ENCODE results near the gene PRL. TPM values are rescaled to one million over a fixed set of nuclear protein-coding genes. Genes with fewer than 3 reads are reported as not detected.

Gene PRL
- total and polyA plus RNA-seq, 4 donors = 0.17 to 0.18 TPM; not detected in 2

- no peak for TF ChIP-seq CTCF (IDR thresholded peaks at IDR 0.05; ENCODE audit: control extremely low read depth, extremely low read depth)
- DNase-seq (no peak), ATAC-seq (ENCODE audit: insufficient read depth, low FRiP score) (no peak)
- Histone ChIP-seq H3K36me3 (ENCODE audit: control insufficient read depth in 4 of 4, insufficient read depth in 4 of 4, low read length in 4 of 4) (no peaks in the 10 kb centered on the region), H3K4me1 (ENCODE audit: control insufficient read depth in 5 of 5, insufficient read depth in 5 of 5, low read length in 5 of 5) (peaks cover 0 to 4% (median 0%) of the 10 kb centered on the region in 5 donors), H3K4me3 (no peak overlapping the region), H3K27ac (ENCODE audit: low read depth in 1 of 2, low read length in 1 of 2) (no peak overlapping the region), H3K9me3 (ENCODE audit: control insufficient read depth in 4 of 4, insufficient read depth in 3 of 4, low read length in 3 of 4) (peaks cover 0 to 2% (median 0%) of the 10 kb centered on the region in 4 donors), H3K27me3 (ENCODE audit: control insufficient read depth in 3 of 3, insufficient read depth in 3 of 3, low read length in 2 of 3) (no peaks in the 10 kb centered on the region), H3K9ac (ENCODE audit: insufficient read depth in 1 of 2, low read length in 2 of 2) (no peak overlapping the region)
- 0% methylated on average over 1 of the region's 1 CpG for WGBS, 2 donors
Observed at GRCh38 chr6:22240025-22240424, 56.8 kb downstream of the PRL start.

- H3K27ac ChIP-seq (ENCODE audit: low read depth in 1 of 2, low read length in 1 of 2) = no peak overlapping the region
- no peaks in the 10 kb centered on the region for H3K36me3 ChIP-seq (ENCODE audit: control insufficient read depth in 4 of 4, insufficient read depth in 4 of 4, low read length in 4 of 4)
- DNase-seq = no peak
- H3K9me3 ChIP-seq (ENCODE audit: control insufficient read depth in 4 of 4, insufficient read depth in 3 of 4, low read length in 3 of 4) = peaks cover 0 to 2% (median 0%) of the 10 kb centered on the region in 4 donors
- WGBS, 2 donors = 58 to 59% methylated on average over 4 of the region's 4 CpGs
- H3K4me1 ChIP-seq (ENCODE audit: control insufficient read depth in 5 of 5, insufficient read depth in 5 of 5, low read length in 5 of 5) = peaks cover 0 to 4% (median 0%) of the 10 kb centered on the region in 5 donors
- no peak overlapping the region for H3K4me3 ChIP-seq
- H3K9ac ChIP-seq (ENCODE audit: insufficient read depth in 1 of 2, low read length in 2 of 2) = no peak overlapping the region
- no peaks in the 10 kb centered on the region for H3K27me3 ChIP-seq (ENCODE audit: control insufficient read depth in 3 of 3, insufficient read depth in 3 of 3, low read length in 2 of 3)
- TF ChIP-seq CTCF (IDR thresholded peaks at IDR 0.05; ENCODE audit: control extremely low read depth, extremely low read depth) = no peak
- no peak for ATAC-seq (ENCODE audit: insufficient read depth, low FRiP score)
Observed at GRCh38 chr6:22239261-22239921, 57.4 kb downstream of the PRL start.

GRCh38 chr6:22238861-22239260 is 58.0 kb downstream of the PRL start:
- no peak overlapping the region for H3K4me3 ChIP-seq
- no peak for ATAC-seq (ENCODE audit: insufficient read depth, low FRiP score)

More at GRCh38 chr6:22238861-22239260, 58.0 kb downstream of the PRL start:
- DNase-seq = no peak
- H3K27me3 ChIP-seq (ENCODE audit: control insufficient read depth in 3 of 3, insufficient read depth in 3 of 3, low read length in 2 of 3) = no peaks in the 10 kb centered on the region
- no peaks in the 10 kb centered on the region for H3K36me3 ChIP-seq (ENCODE audit: control insufficient read depth in 4 of 4, insufficient read depth in 4 of 4, low read length in 4 of 4)
- WGBS, 2 donors = 82 to 94% methylated on average over 4 of the region's 4 CpGs
- peaks cover 0 to 2% (median 0%) of the 10 kb centered on the region in 4 donors for H3K9me3 ChIP-seq (ENCODE audit: control insufficient read depth in 4 of 4, insufficient read depth in 3 of 4, low read length in 3 of 4)
- no peak overlapping the region for H3K27ac ChIP-seq (ENCODE audit: low read depth in 1 of 2, low read length in 1 of 2)
- TF ChIP-seq CTCF (IDR thresholded peaks at IDR 0.05; ENCODE audit: control extremely low read depth, extremely low read depth) = no peak
- H3K4me1 ChIP-seq (ENCODE audit: control insufficient read depth in 5 of 5, insufficient read depth in 5 of 5, low read length in 5 of 5) = peaks cover 0 to 4% (median 0%) of the 10 kb centered on the region in 5 donors
- H3K9ac ChIP-seq (ENCODE audit: insufficient read depth in 1 of 2, low read length in 2 of 2) = no peak overlapping the region
